Measurements from ENCODE around the gene CLSTN1.
"Not testable (repeated sequence)": the region's sequence is repeated elsewhere in the genome, so short reads cannot be mapped to it uniquely, and the experiment has no call there.

Gene CLSTN1

DNA sequence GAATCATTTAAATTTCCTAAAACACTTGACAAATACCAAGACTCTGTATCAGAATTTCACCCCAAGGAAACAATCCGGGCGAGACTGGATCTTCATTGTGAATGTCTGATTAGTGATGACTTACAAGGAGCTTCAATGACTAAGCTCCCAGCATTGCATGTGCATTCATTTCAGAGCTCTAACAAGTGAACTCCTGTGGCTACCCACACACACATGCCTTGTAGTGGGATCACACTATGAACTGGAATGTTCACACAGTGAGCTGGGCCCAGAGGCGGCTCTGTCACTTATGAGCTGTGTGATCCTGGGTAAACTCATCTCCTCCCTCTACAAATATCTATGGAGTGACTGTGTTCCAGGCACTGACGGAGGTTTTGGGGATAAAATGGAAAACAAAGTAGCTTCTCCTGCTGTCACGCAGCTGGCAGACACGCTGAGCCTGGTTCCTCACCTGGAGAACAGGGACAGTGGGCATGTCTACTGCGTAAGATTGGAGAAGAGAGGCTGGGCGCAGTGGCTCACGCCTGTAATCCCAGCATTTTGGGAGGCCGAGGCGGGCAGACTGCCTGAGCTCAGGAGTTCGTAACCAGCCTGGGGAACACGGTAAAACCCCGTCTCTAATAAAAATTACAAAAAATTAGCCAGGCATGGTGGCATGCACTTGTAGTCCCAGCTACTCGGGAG is 56.9 kb downstream of the CLSTN1 start:
- DNase-seq = peak in 23 of 56 donors; percentile 3 to 73 (median 23)

DNA sequence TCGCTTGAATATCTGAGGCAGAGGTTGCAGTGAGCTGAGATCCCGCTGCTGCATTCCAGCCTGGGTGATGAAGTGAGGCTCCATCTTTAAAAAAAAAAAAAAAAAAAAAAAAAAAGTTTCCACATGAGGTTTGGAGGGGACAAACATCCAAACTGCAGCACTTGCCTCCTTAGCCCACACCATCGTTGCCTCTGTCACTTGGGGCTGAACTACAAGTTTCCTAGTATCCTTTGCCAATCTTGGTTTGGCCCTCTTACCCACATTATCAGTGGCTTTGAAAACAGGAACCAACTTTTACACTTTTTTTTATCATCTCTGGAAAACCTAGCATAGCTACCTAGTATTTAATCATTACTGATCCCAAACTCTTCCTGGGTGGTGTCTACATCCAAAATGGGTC is 59.2 kb downstream of the CLSTN1 start:
- no peak for DNase-seq

DNA sequence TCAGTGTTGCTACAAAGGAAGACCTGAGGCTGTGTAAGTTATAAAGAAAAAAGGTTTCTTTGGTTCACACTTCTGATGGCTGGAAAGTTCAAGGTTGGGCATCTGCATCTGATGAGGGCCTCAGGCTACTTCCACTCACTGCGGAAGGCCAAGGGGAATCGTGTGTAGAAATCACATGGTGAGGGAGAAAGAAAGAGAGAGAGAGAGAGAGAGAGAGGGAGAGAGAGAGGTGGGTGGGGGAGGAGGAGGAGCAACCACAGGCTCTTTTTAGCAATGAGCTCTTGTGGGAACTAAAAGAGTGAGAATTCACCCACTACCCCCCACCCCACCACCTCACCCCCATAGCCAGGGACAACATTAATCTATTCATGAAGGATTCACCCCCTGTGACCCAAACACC is 59.9 kb downstream of the CLSTN1 start:
- no peak for DNase-seq

DNA sequence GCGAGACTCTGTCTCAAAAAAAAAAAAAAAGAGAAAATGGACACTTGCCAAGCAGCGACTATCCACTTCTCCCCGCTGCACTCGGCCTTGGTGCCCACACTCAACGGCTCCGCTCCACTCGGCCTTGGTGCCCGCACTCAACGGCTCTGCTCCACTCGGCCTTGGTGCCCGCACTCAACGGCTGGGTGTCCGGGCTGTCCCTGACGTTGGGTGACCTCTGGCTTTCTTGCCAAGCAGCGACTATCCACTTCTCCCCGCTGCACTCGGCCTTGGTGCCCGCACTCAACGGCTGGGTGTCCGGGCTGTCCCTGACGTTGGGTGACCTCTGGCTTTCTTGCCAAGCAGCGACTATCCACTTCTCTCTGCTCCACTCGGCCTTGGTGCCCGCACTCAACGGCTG is 61.3 kb downstream of the CLSTN1 start:
- not testable (repeated sequence) for DNase-seq

DNA sequence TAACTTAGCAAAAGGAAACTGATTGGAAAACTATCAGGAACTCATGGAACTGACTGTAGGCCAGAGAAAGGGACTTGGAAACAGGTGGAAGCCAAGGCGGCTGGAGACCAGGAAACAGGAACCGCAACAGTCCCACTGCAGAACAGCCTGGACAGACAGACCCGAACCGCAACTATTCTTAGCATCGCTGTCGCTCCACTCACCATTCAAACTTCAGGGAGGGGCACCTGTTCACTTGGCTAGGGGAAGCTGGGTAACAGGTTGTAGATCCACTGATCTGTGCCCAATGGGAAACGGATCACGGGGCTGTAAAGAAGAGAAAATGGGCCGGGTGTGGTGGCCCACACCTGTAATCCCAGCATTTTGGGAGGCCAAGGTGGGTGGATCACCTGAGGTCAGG is 61.9 kb downstream of the CLSTN1 start:
- DNase-seq = no peak

DNA sequence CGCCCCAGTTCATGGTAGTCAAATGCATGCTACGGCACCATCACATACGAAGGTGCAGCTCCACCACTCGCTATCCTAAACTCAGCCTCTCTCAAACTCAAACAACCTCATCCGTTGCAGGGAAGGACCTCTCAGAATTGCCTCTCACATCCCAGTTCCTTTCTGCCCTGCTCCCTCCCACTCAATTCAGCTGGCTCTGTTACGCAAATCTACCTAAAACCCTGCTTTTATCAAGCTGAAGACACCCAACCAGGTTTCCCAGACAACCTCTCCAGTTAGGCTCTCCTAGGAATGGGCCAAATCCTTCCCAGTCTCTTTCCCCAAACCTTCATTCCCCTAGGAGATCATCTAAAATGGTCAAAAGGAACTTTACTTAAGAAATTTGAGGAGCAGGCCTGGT is 62.9 kb downstream of the CLSTN1 start:
- DNase-seq = no peak

DNA sequence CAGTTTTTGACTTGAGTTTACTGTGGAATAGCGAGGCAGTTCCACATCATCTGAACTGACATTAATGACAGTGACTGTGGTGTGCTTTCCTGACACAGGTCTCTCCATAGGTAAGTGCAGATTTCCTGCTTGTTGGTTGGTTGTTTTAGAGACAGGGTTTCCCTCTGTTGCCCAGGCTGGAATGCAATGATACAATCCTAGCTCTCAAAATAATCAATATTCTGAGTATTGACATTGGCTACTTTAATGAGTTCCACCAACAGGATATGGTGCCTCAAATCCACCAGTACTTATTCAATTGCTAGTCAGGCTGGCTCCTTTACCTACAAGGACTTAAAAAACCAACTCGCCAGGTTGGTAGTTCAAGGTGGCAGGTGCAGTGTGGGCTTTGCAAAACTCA is 63.8 kb downstream of the CLSTN1 start:
- DNase-seq = no peak

DNA sequence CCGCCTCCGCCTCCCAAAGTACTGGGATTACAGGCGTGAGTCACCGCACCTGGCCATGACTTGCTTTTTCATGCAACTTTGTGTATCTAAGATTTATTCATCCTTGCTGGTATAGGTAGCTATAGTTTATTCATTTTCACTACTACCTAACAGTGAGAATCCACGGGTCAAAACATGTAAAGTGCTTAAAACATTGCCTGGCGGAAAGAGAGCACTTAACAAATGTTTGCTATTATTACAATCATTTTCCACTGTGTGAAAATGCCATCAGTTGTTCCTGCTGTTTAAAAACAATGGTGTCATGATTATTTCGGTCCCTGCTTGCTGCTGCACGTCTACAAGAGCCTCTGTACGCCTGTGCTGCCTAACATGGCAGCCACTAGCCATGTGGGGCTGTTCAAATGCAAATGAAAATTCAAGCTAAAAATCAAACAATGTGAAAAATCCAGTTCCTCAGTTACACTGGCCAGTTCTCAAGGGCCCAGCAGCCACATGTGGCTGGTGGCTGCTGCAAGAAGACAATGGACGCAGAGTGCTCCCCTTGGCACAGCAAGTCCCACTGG is 65.1 kb downstream of the CLSTN1 start:
- DNase-seq = peak in 5 of 56 donors; percentile 8 to 24 (median 10)

DNA sequence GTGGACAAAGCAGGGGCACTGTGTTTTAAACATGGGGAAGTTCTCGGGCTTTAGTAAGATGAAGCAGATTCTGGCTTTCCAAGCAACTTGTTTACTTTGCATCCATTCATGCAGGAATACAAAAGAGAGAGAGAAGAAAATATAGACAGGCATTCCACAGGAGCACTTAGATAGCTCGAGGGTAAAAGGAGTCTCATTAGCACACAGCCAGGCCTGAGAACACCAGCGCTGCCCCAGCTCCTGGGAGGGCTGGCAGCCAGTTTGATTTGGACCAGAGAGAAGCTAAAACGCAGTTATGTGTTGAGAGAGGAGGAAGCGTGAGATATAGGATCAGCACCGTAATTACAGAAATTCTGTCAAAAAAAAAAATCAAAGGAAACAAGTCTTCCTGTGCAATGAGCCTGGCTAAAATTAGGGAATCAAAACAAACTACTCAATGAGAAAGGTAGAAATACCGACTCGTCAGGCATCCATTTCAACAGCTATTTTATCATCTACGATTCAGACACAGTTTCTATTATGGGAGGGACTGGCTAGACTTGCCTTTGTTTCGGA is 68.2 kb downstream of the CLSTN1 start:
- DNase-seq = no peak

DNA sequence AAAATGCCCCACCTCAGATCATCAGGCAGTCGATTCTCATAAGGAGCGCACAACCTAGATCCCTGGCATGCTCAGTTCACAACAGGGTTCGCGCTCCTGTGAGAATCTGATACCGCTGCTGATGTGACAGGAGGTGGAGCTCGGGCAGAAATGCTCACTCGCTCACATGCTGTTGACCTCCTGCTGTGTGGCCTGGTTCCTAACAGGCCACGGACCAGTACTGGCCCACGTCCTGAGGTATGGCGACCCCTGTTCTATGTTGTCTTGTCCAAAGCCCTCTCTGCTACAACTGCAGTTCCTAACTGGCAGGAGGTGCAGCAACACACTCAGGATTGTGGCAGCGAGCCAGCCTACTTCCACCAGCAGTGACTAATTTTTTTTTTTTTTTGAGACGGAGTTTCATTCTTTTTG is 70.6 kb downstream of the CLSTN1 start:
- DNase-seq = peak in 1 of 56 donors; percentile 36

DNA sequence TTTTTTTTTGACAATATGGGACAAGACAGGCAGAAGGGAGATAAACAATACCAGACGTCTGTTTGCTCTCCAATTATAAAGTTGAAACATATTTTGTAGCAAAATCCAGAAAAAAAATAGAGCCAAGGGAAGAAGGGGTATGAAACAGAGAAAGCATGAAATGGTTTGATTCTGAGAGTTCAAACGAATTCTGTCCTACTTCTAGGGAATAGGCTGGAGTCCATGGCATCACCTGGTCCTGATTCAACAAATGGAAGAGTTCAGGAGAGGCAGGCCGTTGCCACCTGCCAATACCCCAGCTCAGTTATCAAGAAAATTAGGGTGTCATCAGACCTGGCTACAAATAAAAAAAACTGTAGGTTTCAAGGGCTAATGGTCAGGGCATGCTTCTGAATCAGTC is 71.8 kb downstream of the CLSTN1 start:
- DNase-seq = no peak

DNA sequence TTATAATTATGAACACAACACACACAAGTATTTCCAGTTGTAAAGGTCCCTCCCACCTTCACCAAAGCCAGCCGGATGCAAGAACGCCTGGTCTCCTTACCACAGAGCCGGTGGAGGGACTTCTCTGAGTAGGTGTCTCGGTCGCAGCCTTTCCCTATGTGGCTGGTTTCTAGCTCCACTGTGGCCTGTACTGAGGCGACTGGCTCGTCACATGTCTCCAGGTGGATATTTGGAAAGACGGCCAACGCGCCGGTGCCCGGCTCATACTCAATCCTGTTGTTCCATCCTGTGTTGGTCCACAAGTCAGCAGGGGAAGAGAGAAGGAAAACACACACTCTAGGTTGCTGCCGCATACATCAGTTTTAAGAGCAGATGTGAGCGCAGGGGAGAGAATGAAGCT is 74.4 kb downstream of the CLSTN1 start:
- no peak for DNase-seq

DNA sequence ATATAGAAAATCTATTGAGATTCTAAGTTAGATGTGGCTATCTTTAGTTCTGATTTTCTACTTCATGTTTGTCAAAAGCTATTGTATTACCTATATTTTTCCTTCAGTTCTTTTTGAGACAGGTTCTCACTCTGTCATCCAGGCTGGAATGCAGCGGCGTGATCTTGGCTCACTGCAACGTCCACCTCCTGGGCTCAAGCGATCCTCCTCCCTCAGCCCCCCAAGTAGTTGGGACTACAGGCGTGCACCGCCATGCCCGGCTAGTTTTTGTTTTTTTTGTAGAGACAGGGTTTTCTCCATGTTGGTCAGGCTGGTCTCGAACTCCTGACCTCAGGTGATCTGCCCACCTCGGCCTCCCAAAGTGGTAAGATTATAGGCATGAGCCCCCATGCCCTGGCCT is 75.4 kb downstream of the CLSTN1 start:
- not testable (repeated sequence) for DNase-seq

DNA sequence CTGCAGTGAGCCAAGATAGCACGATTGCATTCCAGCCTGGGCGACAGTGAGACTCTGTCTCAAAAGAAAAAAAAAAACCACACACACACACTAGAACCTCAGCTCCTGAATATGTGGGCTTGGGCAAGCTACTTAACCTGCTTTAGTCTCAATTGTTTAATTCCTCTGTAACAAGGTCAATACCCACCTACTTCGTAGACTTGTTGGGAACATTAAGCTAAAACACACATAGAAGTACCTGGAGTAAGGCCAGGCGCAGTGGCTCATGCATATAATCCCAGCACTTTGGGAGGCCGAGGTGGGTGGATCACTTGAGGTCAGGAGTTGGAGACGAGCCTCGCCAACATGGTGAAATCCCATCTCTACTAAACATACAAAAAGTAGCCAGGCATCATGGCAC is 77.1 kb downstream of the CLSTN1 start:
- DNase-seq = no peak

DNA sequence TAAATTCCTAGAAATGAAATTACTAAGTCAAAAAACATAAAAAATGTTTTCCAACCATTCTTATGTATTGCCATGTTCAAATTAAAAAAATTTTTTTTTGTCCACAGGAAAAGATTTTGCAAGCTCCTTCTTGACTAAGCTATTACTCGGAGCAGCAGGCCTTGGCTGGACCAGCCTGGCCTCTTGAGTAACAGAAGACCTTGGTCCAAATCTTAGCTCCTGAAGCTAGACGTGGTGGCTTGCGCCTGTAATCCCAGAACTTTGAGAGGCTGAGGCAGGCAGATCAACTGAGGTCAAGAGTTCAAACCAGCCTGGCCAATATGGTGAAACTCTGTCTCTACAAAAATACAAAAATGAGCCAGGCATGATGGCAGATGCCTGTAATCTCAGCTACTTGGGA is 77.6 kb downstream of the CLSTN1 start:
- DNase-seq = no peak

DNA sequence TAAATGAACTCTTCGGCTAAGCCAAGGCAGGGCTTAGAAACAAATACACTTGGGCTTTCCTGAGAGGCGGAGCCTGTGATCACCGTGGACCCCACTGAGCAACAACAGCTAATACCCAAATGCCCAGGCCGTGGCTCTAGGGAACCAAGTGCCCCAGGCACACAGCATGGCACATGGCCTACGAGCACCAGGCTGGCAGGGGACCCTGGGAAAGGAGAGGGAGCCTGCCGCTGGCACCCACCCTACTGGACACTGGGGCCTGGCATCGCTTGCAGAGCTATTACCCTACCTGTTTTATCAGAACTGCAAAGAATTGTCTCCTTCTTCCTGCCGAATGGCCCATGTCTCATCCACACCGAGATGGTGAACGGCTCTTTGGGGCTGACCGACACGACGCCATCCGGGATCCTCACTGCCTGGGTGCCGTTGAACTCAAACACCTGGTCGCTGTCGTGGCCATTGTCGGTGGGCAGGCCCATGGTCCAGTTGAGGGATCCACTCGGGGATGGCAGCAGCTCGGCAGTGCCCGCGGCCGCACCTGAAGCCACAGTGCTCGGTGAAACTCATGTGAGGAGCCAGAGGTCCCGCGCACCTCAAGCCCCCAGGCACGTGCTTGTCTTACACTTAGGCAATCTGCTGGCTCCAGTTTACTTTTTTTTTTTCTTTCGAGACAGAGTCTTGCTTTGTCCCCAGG is 79.5 kb downstream of the CLSTN1 start:
- no peak for DNase-seq

DNA sequence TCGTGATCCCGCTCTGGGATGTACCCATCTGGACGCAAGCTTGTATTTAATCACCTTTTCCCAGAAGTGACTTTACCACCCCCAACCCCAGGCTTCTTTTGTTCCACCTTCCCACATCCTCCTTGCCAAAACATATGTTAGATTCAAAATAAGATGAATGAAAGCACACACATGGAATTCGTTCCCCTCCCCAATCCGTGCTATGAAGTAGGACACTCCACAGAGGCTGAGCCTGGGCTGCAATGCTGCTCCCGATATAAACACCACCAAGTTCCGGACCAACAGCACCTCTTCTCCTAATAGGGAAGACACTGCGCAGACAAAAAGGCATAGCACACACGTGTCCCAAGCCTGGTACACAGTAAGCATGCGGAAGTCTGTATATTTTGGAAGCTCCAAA is 86.1 kb downstream of the CLSTN1 start:
- DNase-seq = no peak

DNA sequence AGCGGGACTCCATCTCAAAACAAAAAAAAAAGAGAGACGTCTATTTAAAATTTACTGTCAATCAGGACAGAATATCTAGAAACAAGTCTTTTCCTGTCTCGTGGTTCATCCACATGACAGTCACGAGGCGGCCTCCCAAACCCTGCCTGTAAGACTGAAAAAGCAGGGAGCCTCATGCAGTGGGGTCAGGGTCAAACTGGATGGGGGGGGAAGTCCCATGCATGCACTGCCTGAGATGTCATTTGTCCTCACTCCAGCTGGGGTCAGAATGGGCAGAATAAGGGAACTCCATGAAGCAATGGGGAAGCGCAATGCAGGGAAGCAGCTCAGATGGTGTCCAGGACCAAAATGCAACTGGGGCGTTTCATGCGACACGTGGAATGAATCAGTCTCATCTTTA is 86.7 kb downstream of the CLSTN1 start:
- peak in 1 of 56 donors; percentile 11 for DNase-seq

DNA sequence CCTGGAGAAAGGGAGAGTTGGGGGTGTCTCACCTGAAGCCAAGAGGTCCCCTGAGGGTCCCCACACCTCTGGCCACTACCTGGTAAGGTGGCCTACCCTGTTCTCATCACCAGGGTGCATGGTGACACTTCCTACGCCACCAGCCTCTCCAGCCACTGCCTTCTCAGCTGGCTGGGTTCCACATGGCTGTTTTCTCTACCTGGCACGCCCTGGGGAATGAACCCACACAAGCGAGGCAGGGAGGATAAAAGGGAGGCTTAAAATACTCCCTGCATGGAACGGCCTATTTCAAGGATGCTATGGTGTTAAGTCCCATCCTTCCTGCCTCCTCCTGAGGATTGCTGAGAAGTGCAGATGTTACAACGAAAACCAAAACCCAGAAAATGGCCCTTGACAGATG is 87.5 kb downstream of the CLSTN1 start:
- no peak for DNase-seq

DNA sequence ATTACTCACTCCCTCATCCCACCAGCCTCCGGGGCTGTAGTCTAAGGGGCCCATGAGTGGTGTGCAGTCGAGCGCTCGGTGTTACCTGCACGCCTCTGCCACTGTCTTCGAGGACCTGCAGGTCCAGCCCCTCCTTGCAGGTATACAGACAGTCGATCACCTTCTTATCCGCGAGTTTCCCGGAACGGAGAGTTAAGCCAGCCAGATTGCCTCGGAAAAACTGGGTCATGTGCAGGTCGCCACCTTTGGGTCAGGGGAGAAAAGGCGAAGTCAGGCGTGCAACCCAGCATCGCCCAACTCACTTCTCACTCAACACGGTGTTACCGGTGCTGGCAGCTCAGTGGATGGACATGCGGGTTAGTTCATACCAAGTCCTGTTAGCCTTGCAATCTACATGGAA is 88.0 kb downstream of the CLSTN1 start:
- no peak for DNase-seq

DNA sequence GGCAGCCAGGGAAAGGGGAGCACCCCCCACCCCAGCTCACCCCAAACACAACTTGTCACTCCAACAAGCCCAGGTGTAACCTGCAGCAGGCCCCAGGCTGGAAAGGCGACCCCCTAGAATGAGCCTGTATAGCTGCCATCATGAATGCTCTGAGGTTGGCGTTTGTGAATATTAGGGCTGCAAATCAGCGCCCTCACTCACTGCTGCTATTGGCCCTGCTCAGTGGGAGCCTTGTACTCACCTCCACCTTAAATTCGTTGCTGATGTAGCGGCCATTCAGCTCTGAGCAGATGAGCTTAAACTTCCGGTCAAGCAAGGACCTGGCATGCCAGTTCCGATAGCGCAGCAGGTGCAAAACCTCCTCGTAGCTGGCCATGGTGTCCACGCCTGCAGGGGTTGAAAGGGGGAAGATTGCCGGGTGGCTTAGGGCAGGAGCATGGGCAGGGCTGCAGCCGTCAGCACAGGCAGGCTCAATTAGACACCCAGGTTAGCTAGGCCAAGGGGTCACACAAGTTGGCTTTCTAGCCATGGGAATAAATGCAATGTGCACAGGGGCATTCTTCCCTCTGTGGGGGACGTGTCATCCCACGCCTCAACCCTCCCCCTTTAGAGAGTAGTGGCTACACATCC is 90.5 kb downstream of the CLSTN1 start:
- DNase-seq = no peak

Measured in nucleus accumbens (tissue), 56 donors.